Ovary (tissue), 3 donors: Measurements from ENCODE around the gene PKP1.

ENCODE experiments used
- EP300 ChIP-seq: sonication (generic); formaldehyde crosslinking; IDR thresholded peaks from one replicate; pipeline ENCODE4 v1.6.1; 2017; ENCODE audit warnings: antibody characterized with exemption
- TF ChIP-seq, protein P1 (sequence below), 3 donors: fragments of 450-650 bp in 2 of 3; fragments of 200-600 bp in 1 of 3; IDR thresholded peaks; one replicate each; pipeline versions ENCODE4 v1.5.1 to v1.8.0; 2016 to 2022; ENCODE audit warnings: antibody characterized with exemption in 3 of 3, mild to moderate bottlenecking in 1 of 3
- donor health status: DM: no; HTN: no; CAD: no.

DNA sequence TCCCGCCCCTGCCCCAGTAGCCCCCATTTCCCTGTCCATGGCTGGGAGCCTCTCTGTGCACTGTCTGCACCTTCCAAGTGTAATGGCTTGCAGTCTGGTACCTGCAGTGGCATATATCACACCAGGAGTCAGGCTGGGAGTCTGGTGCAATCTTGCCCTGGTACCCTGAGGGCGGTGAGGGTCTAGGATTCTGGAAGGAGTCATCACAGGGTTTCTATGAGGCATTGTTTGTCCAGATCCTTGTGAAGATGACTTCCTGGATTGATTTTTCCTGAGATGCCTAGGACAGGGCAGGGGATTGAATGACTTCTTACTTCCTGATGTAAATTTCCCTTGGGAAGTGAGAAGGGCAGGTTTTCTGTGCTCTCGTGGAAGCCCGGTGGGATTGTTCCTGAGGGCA, 5.9 kb upstream of the PKP1 start:
- TF ChIP-seq, protein P1, sequence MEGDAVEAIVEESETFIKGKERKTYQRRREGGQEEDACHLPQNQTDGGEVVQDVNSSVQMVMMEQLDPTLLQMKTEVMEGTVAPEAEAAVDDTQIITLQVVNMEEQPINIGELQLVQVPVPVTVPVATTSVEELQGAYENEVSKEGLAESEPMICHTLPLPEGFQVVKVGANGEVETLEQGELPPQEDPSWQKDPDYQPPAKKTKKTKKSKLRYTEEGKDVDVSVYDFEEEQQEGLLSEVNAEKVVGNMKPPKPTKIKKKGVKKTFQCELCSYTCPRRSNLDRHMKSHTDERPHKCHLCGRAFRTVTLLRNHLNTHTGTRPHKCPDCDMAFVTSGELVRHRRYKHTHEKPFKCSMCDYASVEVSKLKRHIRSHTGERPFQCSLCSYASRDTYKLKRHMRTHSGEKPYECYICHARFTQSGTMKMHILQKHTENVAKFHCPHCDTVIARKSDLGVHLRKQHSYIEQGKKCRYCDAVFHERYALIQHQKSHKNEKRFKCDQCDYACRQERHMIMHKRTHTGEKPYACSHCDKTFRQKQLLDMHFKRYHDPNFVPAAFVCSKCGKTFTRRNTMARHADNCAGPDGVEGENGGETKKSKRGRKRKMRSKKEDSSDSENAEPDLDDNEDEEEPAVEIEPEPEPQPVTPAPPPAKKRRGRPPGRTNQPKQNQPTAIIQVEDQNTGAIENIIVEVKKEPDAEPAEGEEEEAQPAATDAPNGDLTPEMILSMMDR (IDR thresholded peaks at IDR 0.05): no peak
- TF ChIP-seq EP300: no peak
